ENCODE measurements around the gene TPCN2.
"Not testable (repeated sequence)": the region's sequence is repeated elsewhere in the genome, so short reads cannot be mapped to it uniquely, and the experiment has no call there.

TPCN2 gene

DNA sequence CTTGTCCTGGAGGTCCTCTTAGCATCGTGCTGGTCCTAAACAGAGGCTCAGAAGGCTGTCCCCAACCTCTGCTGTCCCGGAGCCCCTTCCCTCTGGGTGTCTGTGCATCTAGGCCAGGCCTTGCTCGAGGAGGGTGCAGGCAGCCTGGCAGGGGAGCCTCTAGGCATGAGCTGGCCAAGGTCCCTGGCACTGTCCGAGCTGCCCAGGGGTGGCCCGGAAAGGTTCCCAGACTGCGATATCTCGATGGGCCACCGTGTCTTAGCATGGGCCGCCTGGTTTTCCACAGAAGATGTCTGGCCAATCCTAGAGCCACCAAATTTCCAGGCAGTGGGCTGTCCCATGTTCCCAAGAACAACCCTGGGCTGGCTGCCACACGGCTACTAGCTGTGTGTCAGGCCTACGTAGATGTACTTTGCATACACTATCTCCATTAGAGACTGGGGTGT, 82.4 kb downstream of the TPCN2 start:
- DNase-seq, result no peak

DNA sequence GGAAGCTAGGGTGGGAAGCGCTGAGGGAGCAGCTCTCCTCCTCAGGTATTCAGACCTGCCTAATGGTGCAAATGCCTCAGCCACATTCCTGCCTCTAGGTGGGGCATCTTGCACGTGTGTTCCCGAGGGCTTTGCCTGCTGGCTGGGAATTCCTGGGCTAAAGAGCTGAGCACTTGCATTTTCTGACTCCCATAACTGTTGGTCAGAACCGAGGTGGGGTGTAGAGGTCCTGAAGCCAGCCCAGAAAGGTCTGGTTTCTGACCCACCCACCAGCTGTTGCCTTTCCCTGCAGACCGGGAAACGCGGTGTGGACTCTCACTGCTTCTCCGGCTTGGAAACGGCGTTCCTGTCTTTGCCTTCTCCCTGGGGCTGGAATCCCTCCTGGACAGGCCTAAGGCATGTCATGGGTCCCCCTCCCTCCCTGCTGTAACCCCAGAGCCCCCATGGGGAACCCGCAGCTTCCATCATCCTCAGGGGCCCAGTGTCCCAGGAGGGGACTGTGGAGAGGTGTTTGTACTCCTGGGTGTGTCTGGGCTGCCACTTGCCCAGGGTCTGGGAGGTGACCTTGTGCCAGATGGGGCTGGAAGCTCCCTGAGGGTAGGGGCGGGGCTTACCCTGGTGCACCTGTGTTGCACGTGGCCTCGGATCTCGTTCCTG, 83.0 kb downstream of the TPCN2 start:
- DNase-seq, result peak; percentile 75

DNA sequence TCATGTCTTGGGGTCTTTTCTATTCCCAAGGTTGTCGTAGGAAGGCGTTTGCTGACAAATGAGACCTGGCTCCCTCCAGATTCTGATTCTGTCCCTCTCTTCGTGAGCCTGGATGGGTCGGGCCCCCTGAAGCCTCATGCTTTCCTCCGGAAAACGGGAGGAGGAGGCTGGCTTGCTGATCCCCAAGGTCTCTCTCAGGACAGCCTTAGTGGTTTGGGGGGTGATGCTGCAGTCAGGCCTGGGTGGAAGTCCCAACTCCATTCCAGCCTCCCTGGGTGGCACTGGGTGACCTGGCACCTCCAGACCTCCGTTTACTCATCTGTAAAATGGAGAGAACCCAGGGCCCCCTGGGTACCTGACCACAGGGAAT, 83.6 kb downstream of the TPCN2 start:
- DNase-seq, result no peak

DNA sequence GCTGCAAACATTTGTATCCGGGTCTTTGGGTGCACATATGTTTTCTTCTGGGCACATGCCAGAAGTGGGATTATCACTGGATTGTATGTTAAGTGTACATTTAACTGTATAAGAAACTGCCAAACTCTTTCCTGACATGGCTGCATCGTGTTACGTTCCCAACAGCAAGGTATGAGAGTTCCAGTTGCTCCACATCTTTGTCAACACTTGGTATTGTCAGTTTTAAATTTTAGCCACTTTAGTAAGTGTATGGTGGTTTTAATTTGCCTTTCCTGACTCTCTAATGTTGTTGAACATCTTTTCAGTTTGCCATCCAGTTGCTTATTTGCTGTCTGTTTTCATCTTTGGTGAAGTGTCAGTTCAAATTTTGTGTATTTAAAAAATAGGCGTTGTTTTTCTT, 84.5 kb downstream of the TPCN2 start:
- DNase-seq, result no peak

DNA sequence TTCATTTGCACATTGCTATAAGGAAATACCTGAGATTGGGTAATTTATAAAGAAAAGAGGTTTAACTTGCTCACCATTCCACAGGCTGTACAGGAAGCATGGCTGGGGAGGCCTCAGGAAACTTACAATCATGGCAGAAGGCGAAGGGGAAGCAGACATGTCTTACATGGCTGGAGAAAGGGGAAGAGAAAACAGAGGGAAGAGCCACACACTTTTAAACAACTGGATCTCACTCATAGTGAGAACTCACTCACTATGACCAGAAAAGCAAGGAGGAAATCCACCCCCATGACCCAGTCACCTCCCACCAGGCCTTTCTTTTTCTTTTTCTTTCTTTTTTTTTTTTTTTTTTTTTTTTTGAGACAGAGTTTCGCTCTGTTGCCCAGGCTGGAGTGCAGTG, 85.5 kb downstream of the TPCN2 start:
- not testable (repeated sequence) for DNase-seq

DNA sequence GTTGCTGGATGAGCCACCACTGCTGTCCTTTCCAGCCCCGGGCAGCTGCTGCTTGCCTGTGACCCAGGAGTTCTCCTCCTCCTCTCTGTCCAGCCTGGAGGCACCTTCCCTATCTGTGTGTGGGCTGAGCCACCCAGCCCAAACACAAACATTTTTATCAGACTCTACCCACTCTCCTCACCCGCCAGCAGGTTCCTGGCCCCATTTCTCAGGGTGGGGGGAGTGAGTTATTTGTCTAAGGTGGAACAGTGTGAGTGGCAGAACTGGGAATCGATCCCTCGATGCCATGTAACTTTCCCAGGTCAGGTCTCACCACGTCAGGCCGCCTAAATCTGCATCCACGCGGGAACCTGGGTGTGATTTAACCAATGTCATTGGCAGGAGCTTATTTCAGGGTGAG, 86.2 kb downstream of the TPCN2 start:
- no peak for DNase-seq

DNA sequence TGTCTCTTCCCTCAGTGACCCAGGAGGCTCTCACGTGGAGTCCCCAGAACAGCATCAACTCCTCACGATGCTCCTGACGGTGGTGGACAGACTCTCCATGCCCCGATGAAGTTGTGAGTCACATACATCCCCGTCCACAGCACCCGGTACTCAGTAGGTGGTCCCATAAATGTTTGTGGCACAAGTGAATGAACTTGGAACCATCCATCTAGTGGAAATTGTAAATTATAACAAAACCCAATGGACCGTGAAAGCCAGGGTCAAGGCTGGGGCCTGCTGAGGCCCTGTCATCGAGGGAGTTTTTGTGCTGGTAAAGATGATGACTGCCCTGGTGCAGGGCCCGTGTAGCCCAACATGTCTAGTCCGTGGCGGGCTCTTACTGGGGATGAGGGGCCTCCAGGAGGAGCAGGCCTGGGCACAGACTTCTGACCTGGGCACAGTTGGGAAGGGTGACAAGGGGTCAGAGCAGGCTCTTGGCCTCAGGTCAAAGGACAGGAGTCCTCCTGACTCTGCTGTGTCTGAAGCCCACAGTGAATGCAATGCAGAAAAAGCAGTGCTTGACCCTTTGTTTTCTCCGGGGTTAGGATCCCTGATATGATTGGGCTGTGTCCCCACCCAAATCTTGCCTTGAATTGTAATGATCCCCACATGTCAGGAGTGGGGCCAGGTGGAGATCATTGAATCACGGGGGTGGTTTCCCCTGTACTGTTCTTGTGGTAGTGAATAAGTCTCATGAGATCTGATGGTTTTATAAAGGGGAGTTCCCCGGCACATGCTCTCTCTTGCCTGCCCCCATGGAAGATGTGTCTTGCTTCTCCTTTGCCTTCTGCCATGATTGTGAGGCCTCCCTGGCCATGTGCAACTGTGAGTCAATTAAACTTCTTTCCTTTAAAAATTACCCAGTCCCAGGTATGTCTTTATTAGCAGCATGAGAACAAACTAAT, 87.0 kb downstream of the TPCN2 start:
- no peak for DNase-seq

DNA sequence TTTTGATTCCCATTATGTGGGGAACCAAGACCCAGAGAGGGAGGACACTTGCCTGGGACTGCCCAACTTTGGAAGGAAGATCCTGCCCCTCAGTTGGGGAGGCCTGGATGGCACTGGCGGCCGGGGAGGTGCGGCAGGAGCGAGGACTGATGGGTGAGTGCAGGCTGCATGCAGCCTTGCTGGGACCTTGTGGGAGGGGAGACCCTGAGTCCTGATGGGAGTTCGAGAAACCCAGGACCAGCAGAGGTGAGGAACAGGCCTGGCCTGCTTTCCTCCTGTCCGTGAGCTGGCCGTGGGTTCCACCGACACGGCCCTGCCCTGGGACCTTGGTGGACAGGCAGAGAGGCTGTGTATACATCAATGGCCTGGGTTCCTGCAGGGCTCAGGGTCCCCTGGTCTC, 87.7 kb downstream of the TPCN2 start:
- no peak for DNase-seq

DNA sequence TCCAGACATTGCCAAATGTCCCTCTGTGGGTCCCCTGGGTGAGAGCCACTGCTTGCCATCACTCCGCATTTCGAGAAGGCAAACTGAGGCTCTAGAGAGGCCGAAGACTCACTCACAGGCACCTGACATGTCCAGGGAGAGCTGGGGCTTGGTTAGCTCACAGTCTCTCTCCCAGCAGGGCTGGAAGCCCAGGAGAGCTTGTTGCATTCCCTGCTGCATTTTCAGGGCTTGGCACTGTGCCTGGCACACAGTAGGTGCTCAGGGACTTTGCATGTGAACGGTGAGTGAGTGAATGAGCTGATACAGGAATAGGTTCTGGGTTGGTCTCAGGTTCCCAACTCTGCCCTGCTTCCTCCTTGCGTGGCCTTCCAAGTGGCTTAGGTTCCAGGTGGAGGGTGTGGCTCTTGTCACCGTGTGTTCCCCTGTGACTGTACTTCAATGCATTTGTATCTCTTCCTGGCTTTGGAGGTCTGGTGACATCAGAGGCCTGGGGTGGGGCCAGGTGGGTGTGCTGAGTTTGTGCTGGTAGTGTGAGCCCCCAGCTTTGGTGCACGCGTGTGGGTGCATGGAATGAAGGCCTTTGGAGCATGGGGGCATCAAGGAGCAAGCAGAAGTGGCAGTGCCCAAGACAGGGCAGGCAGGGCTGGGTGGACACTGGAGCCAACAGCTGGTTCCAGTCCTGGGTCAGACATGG, 88.6 kb downstream of the TPCN2 start:
- DNase-seq, result no peak

DNA sequence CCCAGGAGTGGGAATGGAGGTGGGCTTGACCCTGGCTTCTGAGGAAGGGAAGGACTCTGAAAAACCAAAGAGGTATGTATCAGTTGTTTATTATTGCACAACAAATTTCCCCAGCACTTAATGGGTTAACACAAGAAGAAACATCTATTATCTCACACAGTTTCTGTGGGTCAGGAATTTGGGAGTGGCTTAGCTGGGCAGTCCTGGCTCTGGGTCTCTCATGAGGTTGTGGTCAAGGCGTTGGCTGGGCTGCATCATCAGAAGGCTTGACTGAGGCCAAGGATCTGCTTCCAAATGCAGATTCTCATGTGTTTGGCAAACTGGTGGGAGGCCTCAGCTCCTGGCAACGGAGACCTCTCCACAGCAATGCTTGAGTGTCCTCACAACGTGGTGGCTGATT, 89.5 kb downstream of the TPCN2 start:
- no peak for DNase-seq

DNA sequence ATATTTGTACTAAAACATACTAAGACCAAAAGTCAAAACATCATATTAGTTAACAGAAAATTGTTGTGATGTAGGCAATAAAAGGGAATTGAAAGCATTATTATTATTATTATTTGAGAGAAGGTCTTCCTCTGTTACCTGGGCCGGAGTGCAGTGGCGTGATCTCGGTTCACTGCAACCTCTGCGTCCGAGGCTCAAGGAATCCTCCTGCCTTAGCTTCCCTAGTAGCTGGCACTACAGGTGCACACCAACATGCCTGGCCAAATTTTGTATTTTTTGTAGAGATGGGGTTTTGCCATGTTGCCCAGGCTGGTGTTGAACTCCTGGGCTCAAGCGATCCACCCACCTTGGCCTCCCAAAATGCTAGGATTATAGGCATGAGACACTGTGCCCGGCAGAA, 91.4 kb downstream of the TPCN2 start:
- DNase-seq, result not testable (repeated sequence)

DNA sequence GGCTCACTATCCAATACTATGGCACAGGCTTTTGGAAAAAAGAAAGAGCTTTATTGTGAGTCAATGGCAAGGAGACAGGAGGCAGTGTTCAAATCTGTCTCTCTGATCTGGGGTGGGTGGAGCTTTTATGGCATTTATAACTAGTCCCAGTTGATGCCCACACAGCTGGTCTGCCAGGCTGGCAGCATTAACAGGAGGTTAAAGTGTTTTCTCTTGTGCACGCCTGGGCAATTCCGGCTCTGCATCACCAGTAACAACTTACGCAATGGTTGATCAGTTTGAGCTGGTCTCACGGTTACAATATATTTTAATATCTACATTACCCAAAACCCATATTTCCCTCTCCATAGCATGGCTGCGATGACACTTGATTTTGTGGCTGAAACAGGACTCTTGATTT, 91.9 kb downstream of the TPCN2 start:
- DNase-seq, result no peak

DNA sequence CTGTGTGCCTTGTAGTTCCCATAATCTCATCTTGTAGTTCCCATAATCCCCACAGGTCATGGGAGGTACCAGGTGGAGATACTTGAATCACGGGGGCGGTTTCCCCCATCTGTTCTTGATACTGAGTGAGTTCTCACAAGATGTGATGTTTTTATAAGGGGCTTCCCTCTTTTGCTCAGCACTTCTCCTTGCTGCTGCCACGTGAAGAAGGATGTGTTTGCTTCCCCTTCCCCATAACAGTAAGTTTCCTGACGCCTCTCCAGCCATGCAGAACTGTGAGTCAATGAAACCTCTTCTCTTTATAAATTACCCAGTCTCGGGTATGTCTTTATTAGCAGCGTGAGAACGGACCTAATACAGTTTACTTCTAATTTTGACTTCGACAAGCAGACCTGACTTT, 93.0 kb downstream of the TPCN2 start:
- no peak for DNase-seq

DNA sequence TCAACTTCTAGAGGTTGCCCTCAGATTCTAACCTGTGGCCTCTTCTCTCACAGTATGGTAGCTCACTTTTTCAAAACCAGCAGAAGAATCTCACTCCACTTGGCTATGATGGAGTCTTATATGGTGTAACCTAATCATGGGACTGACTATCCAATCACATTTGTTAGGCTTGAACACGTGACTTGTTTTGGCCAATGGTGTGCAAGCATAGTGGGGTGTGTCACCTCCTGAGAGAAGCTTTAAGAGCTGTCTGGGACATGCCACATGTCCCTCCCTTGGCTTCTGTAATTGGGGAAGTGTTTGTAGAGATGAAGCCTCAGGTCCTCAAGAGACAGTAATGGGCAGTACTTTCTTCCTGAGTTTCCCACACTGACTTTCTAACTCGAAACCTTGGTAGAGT, 94.2 kb downstream of the TPCN2 start:
- no peak for DNase-seq

DNA sequence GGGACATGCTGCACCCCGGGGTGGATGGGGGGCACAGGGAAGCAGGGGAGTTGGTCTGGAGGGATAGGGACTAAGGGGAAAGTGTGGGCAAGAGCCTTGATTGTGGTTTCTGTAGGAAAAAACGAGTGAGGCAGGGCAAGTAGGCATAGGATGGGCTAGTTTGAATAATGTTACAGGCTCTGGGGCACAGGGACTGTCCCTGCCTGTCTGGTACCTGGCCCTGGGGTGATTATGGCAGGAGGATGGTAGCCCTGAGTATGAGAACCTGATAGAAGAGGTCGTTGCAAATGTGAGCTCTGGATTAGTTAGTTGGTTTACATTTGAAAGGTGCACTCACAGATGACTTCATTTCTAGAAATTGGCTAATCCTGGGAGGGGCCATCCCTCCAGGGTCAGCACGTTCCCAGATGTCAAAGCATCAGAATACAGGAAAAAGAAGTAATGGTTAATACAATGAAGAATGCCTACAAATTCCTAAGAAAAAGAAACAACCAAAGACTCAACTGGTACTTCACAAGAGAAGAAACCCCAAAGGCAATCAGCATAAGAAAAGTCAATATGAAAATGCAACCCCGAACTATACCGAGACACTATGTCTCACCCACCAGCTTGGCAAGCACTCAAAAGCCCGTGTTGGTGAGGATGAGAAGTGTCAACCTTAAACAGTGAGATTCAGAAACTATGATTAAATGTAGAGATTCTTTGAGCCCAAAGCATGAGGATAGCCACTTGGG, 95.8 kb downstream of the TPCN2 start:
- no peak for DNase-seq

DNA sequence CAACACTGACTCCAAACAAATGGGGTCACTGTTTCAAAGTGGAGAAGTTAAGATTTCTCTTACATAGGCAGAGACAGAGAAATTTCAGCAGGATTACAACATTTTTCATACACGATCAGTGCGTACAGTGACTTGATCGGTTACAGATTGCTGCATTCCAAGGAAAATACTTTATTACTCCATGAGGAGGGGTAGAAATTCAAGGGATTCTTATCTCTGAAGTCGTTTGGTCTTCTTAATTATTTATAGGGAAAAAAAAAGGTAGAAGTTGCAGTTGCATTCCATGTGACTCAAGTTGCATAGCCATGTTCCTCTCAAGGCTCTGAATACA, 96.3 kb downstream of the TPCN2 start:
- DNase-seq, result no peak

DNA sequence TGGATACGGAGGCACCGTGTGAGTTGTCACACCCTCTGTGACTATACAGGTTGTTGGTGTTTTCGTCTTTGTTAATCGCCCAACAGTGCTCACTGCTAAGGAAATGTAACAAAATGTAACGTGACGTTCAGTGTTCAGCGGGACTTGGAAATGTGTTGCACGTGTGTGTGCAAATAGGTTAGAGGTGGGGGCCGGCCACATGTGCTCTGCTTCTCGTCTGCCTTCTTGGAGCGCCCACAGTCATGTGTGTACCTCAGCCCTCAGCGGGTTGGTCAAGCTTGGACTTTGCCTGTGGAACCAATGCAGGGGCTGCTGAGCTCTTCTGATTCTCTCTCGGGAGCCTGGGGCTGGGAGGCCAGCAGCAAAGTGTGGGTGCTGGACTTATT, 99.6 kb downstream of the TPCN2 start:
- DNase-seq, result no peak

DNA sequence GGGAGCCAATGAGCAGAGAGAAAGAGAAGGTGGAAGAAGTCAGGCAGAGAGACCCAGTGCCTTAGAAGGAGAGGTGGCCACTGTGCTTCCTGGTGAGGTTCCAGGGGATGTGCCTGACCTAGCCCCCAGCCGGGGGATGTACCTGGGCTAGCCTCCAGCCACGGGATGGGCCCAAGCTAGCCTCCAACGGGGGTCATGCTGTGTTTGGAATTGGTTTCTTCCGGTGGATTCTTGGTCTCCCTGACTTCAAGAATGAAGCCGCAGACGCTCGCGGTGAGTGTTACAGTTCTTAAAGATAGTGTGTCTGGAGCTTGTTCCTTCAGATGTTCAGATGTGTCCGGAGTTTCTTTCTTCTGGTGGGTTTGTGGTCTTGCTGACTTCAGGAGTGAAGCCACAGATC, 100.1 kb downstream of the TPCN2 start:
- DNase-seq, result no peak

DNA sequence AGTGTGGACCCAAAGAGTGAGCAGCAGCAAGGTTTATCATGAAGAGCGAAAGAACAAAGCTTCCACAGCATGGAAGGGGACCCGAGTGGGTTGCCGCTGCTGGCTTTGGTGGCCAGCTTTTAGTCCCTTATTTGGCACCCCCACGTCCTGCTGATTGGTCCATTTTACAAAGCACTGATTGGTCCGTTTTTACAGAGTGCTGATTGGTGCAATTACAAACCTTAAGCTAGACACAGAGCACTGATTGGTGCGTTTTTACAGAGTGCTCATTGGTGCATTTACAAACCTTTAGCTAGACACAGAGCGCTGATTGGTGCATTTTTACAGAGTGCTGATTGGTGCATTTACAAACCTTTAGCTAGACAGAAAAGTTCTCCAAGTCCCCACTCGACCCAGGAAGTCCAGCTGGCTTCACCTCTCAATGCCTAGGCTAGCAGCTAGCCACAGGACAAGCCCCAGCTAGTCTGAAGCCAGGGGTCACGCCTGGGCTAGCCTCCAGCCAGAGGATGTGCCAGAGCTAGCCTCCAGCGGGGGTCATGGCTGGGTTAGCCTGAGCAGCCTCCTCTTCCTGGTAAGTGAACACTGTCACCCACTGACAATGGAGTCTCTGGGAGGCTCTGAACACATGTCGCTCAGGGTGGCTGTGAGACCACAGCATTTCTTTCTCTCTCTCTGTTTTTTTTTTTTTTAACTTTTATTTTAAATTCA, 100.8 kb downstream of the TPCN2 start:
- DNase-seq, result not testable (repeated sequence)

DNA sequence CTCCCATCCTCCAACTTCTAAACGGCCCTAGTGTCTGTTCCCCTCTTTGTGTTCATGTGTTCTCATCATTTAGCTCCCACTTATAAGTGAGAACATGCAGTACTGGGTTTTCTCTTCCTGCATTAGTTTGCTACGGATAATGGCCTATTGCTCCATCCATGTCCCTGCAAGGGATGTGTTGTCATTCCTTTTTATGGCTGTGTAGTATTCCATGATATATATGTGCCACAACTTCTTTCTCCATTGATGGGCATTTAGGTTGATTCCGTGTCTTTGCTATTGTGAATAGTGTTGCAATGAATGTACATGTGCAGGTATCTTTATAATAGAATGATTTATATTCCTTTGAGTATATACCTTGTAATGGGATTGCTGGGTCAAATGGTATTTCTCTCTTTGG, 101.4 kb downstream of the TPCN2 start:
- no peak for DNase-seq

DNA sequence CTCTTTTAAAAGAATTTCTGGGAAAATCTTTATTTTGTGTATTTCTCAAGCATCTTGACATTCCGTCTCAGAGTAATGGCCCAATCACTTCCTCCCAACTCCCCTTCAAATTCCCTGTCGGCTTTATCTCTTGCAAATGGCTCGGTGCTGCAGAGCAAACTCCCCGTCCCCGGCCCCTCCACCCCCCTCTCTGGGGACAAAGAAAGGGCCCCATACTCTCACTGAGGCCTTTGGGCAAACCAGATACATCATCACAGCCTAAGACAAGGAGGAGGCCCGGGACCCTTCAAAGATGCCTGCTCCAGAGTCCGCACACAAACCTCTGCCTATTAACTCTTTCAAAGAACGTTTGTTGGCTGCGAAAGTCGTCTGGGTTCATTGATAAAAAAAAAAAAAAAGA, 103.1 kb downstream of the TPCN2 start:
- DNase-seq, result no peak

DNA sequence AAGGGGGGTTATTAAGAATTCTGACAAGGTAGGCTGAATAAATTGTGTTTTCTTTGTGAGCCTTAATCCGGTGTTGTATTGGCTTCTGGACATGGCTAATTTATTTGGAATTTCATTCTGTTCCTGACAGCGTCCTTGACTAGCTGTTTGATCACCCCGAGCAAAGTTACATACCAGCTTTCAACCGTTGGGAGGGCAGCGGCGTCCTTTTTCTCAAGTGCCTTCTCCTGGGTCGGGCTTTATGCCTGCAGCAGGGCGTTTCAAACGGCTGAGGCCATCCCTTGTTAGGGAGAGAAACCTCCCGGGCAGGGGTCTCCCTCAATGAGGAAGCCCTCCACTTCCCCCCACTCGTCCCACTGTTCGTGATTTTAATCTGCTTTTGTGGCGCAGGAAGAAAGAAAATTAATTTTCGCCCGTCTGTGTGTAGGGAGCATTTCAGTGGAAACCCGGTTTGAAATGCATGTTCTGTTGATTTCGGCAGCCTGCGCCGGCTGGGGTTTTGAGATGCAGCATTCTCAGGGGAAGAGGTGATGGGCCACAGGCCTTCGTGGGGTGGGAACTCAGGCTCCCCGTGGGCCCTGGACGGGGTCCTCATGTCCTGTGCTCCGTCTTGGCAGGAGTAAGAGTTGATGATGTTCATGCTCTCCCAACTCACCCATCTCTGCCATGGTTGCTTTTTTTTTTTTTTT, 104.1 kb downstream of the TPCN2 start:
- peak; percentile 79 for DNase-seq

All from retina (tissue), 1 donor.